ENCODE results near the gene TCF7L1.

DNA sequence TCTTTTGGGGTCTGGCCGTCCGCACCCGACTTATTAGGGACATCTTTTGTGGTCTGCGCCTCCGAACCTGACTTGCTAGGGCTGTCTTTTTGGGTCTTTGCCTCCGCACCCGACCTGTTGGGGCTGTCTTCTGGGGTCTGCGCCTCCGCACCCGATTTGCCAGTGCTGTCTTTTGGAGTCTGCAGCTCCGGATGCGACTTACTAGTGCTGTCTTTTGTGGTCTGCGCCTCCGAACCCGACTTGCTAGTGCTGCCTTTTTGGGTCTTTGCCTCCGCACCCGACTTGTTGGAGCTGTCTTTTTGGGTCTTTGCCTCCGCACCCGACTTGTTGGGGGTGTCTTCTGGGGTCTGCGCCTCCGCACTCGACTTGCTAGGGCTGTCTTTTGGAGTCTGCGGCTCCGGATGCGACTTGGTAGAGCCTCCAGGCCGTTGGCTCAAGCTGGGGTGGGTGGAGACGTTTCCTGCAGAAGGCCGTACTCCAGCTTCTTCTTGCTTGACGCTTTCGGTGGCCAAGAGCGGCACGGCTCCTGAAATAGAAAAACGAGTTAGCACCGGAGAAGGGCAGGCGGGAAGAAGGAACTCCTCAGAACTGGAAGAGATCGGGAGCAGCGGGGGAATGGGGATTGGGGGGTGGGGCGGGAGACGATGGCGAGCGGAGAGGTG lies 194.1 kb downstream of the TCF7L1 start:
- TF ChIP-seq CTCF (IDR thresholded peaks at IDR 0.05; ENCODE audit: insufficient read depth, low read length) (no peak), REST (IDR thresholded peaks at IDR 0.05; ENCODE audit: insufficient replicate concordance, low read depth) (no peak), SPI1 (IDR thresholded peaks at IDR 0.05; ENCODE audit: borderline replicate concordance, low read depth) (no peak)

Data from HL-60 (cell line).